K562 (cell line): ENCODE results near the gene CACNA1C. TPM values are rescaled to one million over a fixed set of nuclear protein-coding genes. Genes with fewer than 3 reads are reported as not detected.

Experiments used
- ATAC-seq: fragments of 200-7000 bp; cut with Tn5 transposase; 3 replicates; pipeline ENCODE4 v1.9.1; 2020; ENCODE audit warnings: moderate library complexity
- BruUV-seq: library from RNA; stranded (reverse); fragments of 400-500 nt; replicated peaks from 2 replicates; lab custom pipeline; 2021; lab: Mats Ljungman, UMichigan
- CTCF ChIA-PET: fragments of 300-600 bp; formaldehyde crosslinking; extraction: SDS; loops from one replicate; lab custom pipeline; 2021; ENCODE audit warnings: low intra/inter-chr PET ratio; lab: Yijun Ruan, JAX
- POLR2A ChIA-PET: fragments of 300-600, 350-650 bp; sonication (Branson Sonifier 250); formaldehyde crosslinking; extraction: SDS; loops from one replicate; lab custom pipeline; 2021; ENCODE audit warnings: antibody characterized with exemption, inconsistent platforms; lab: Yijun Ruan, JAX
- DNase-seq, 4 experiments: peaks; one replicate each; pipeline versions ENCODE4 v3.0.0 to v3.0.0-alpha.2; 2011 to 2018; ENCODE audit warnings: low spot score in 3 of 4, mixed read lengths in 3 of 4; ENCODE audit errors: extremely low read depth in 1 of 4
- FAIRE-seq: peaks from 2 replicates; lab custom pipeline; 2011; peaks lifted over from hg19 to GRCh38; lab: Jason Lieb, UNC
- H2AFZ ChIP-seq: 2 replicates; pipeline ENCODE4 v1.6.0; 2011; ENCODE audit warnings: low read depth, low read length, control low read depth, inconsistent platforms
- H3K27ac ChIP-seq: fragments of 200-600 bp; 3 replicates; pipeline ENCODE4 v1.8.0; 2011; ENCODE audit warnings: low read depth, mild to moderate bottlenecking, control low read depth, inconsistent platforms, low read length, moderate library complexity, mixed read lengths; ENCODE audit errors: extremely low read depth
- H3K27me3 ChIP-seq, 2 experiments: fragments of 300-600 bp in 1 of 2; 2 replicates in 1 of 2; 3 replicates in 1 of 2; pipeline versions ENCODE4 v1.6.0 to v1.8.0; 2011; ENCODE audit warnings: inconsistent platforms in 2 of 2, low read length in 2 of 2, mild to moderate bottlenecking in 1 of 2, mixed read lengths in 1 of 2, moderate library complexity in 1 of 2; ENCODE audit not compliant: control insufficient read depth in 2 of 2, insufficient read depth in 2 of 2
- H3K36me3 ChIP-seq: fragments of 300-600 bp; 3 replicates; pipeline ENCODE4 v1.8.0; 2011; ENCODE audit warnings: mild to moderate bottlenecking, low read length, inconsistent platforms; ENCODE audit not compliant: control insufficient read depth, insufficient read depth
- H3K4me1 ChIP-seq, 2 experiments: fragments of 200-600 bp in 1 of 2; replicated peaks in 1 of 2; 2 replicates in 1 of 2; 3 replicates in 1 of 2; pipeline versions ENCODE4 v1.5.1 to v1.8.0; 2011; ENCODE audit warnings: inconsistent platforms in 2 of 2, low read length in 2 of 2, mild to moderate bottlenecking in 1 of 2, mixed read lengths in 1 of 2, moderate library complexity in 1 of 2; ENCODE audit not compliant: control insufficient read depth in 2 of 2, insufficient read depth in 2 of 2
- H3K4me2 ChIP-seq: 2 replicates; pipeline ENCODE4 v1.6.1; 2011; ENCODE audit warnings: low read length, control low read depth, inconsistent platforms, mixed read lengths; ENCODE audit not compliant: insufficient read depth
- H3K4me3 ChIP-seq: fragments of 200-600 bp; sonication (generic), shearing (Covaris generic); 2 replicates; pipeline ENCODE4 v1.5.1; 2016; ENCODE audit warnings: control low read depth, inconsistent platforms
- H3K79me2 ChIP-seq: fragments of 200-600 bp; 3 replicates; pipeline ENCODE4 v1.8.0; 2011; ENCODE audit warnings: low read length, inconsistent platforms; ENCODE audit not compliant: control insufficient read depth, insufficient read depth
- H3K9ac ChIP-seq, 2 experiments: 2 replicates each; pipeline versions ENCODE4 v1.6.0 to v1.6.1; 2011; ENCODE audit warnings: low read depth in 2 of 2, low read length in 2 of 2, control low read depth in 1 of 2, inconsistent platforms in 1 of 2, mild to moderate bottlenecking in 1 of 2, mixed read lengths in 1 of 2; ENCODE audit not compliant: insufficient read depth in 1 of 2
- H3K9me1 ChIP-seq: one replicate; pipeline ENCODE4 v1.6.0; 2011; ENCODE audit warnings: inconsistent platforms, mild to moderate bottlenecking, low read length, moderate library complexity; ENCODE audit not compliant: control insufficient read depth, insufficient read depth
- H3K9me3 ChIP-seq: replicated peaks from 2 replicates; pipeline ENCODE4 v1.5.1; 2011; ENCODE audit warnings: low read depth, low read length, inconsistent platforms; ENCODE audit not compliant: control insufficient read depth, insufficient read depth
- H4K20me1 ChIP-seq: replicated peaks from 2 replicates; pipeline ENCODE4 v1.6.1; 2011; ENCODE audit warnings: low read length, inconsistent platforms, mixed read lengths; ENCODE audit not compliant: control insufficient read depth, insufficient read depth
- ILK ChIP-seq: fragments of 450-650 bp; IDR thresholded peaks from 2 replicates; pipeline ENCODE4 v1.6.1; 2016; ENCODE audit warnings: missing genetic modification characterization, low read depth, mild to moderate bottlenecking, missing compliant biosample characterization, moderate library complexity, borderline replicate concordance
- KDM4B ChIP-seq, 2 experiments: fragments of 450-650 bp in 1 of 2; sonication (generic) in 1 of 2; IDR thresholded peaks; 2 replicates each; pipeline ENCODE4 v1.6.1; 2016 to 2017; ENCODE audit warnings: borderline replicate concordance in 2 of 2, antibody characterized with exemption in 1 of 2, low read depth in 1 of 2, mild to moderate bottlenecking in 1 of 2
- NCOR1 ChIP-seq: fragments of 450-650 bp; IDR thresholded peaks from 2 replicates; pipeline ENCODE4 v1.6.1; 2016; ENCODE audit warnings: mild to moderate bottlenecking, moderate library complexity
- PML ChIP-seq: IDR thresholded peaks from 2 replicates; pipeline ENCODE4 v1.6.1; 2012; ENCODE audit warnings: low read length, inconsistent platforms
- POU5F1 ChIP-seq: fragments of 150-350 bp; IDR thresholded peaks from 2 replicates; pipeline ENCODE4 v1.6.1; 2014; ENCODE audit warnings: borderline replicate concordance, low read length, low read depth, mild to moderate bottlenecking; ENCODE audit not compliant: partially characterized antibody
- SMARCA5 ChIP-seq: fragments of 450-650 bp; IDR thresholded peaks from 2 replicates; pipeline ENCODE4 v1.6.1; 2016
- WGBS: fragments of 100-300 bp; shearing (Covaris generic); methylation state at CpG from one replicate; pipeline ENCODE4 v1.1.6; 2016; ENCODE audit warnings: low coverage, mixed read lengths; ENCODE audit not compliant: insufficient coverage; ENCODE audit errors: missing lambda C conversion rate; 5-methylcytosine and 5-hydroxymethylcytosine counted together
- in situ Hi-C: fragments of 300-500 bp; cut with MboI; formaldehyde crosslinking; loops from 4 replicates; pipeline ENCODE4 v1.15.0; 2018; ENCODE audit warnings: inconsistent platforms, mixed read lengths
- intact Hi-C: fragments of 100-400 bp; cut with micrococcal nuclease; formaldehyde crosslinking; loops from 2 replicates; pipeline ENCODE4 v1.14.2; 2022
- polyA plus RNA-seq, 8 experiments: library from polyadenylated mRNA; depleted of rRNA in 4 of 8; stranded (reverse) in 5 of 8; unstranded in 3 of 8; fragments of >200 nt; fragmentation: Nextera tagmentation in 2 of 8; fragmentation: Illumina TruSeq in 1 of 8; extraction: Ambion mirVana in 2 of 8; extraction: Trizol in 1 of 8; gene quantifications; 2 replicates each; pipeline versions ENCODE4 v1.2.1 to v1.2.3, GENCODE V29; 2011 to 2014; ENCODE audit warnings: inconsistent platforms in 1 of 8, missing spikeins in 1 of 8
- total RNA-seq, 7 experiments: library from RNA; depleted of rRNA in 6 of 7; stranded (reverse); fragments of >200 nt in 6 of 7; fragmentation: Illumina TruSeq in 2 of 7; extraction: Trizol in 2 of 7; gene quantifications; 2 replicates each; pipeline versions ENCODE4 v1.2.1 to v1.2.3, GENCODE V29; 2011 to 2021; ENCODE audit warnings: low replicate concordance in 1 of 7
- TF ChIP-seq, protein P1 (sequence below): fragments of 450-650 bp; IDR thresholded peaks from one replicate; pipeline ENCODE4 v1.6.1; 2018; ENCODE audit warnings: mild to moderate bottlenecking, moderate library complexity; ENCODE audit not compliant: partially characterized antibody
- TF ChIP-seq, protein P2 (sequence below): fragments of 200-400 bp; formaldehyde crosslinking; IDR thresholded peaks from 2 replicates; pipeline ENCODE4 v1.6.1; 2017; ENCODE audit warnings: mild to moderate bottlenecking, low read depth, low read length, moderate library complexity
- TF ChIP-seq, protein P3 (sequence below): sonication (generic); formaldehyde crosslinking; IDR thresholded peaks from 2 replicates; pipeline ENCODE4 v1.8.0; 2022; ENCODE audit warnings: mild to moderate bottlenecking, low read depth, missing genetic modification reagents

The CACNA1C gene
- total and polyA plus RNA-seq, 9 of the 15 experiments (the other 6 are each of a cell fraction or from before 2014, with no cell fraction given): not detected

DNA sequence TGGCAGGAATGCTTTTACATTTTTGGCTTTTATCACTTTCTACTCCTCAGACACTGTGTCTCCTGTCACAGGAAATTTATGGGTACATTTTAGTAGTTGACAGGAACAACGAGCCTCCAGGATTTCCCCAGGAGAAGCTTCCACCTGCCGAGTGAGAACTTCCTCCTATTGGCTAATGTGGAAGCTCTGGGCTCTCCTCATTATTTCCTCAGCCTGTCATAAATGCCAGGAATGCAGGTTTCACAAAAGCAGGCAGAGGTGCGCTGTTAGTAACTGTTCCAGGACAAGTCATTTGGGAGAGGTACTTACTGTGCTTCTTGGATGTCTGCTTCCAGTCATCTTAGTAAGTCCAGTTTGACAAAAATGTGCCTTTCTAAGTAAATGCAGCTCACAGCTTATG is 29.4 kb upstream of the CACNA1C start:
- FAIRE-seq: no peak

DNA sequence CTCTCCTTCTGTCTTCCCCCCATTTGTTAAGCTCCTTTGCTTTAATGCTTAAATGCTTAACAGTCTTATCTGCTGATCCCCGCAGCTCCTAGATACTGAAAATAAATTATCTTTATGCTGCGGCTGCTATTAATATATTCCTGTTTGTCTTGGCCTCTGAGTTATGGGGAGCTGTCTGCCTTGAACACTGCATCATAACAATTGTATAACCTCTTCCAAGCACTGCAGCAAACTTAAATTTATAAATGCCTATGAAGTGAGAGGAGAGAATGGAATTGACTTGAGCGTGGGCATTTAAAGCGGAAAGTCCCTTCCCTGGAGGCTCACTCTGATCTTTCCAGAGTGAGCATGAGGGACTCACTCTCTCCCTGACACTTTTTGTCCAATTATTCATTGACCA is 25.4 kb upstream of the CACNA1C start:
- Histone ChIP-seq H3K27ac (no peak overlapping the region), H3K4me1 (no peaks in the 10 kb centered on the region; a peak in 1 of 5 replicates), H3K36me3 (no peaks in the 10 kb centered on the region), H3K79me2 (no peaks in the 10 kb centered on the region), H3K4me3 (no peak overlapping the region), H2AFZ (no peak overlapping the region), H3K4me2 (no peak overlapping the region), H4K20me1 (no peaks in the 10 kb centered on the region; the same call in 1 of the 2 replicates), H3K9me1 (no peaks in the 10 kb centered on the region), H3K27me3 (peaks cover 7 to 32% of the 10 kb centered on the region in 2 experiments), H3K9ac (no peak overlapping the region), H3K9me3 (no peaks in the 10 kb centered on the region)
- WGBS: 3% methylated on average over 4 of the region's 4 CpGs
- ChIA-PET POLR2A (interaction anchor here (0.7 kb wide), 1 partner anchor 856 kb away, joined by 3 read pairs; no protein-coding TSS in a partner anchor), CTCF (no interaction called here)
- ATAC-seq (no peak), FAIRE-seq (no peak), DNase-seq (no peak)
- intact Hi-C loops: no loop called here
- no TSS peak for BruUV-seq
- in situ Hi-C loops: no loop called here
- TF ChIP-seq, protein P1, sequence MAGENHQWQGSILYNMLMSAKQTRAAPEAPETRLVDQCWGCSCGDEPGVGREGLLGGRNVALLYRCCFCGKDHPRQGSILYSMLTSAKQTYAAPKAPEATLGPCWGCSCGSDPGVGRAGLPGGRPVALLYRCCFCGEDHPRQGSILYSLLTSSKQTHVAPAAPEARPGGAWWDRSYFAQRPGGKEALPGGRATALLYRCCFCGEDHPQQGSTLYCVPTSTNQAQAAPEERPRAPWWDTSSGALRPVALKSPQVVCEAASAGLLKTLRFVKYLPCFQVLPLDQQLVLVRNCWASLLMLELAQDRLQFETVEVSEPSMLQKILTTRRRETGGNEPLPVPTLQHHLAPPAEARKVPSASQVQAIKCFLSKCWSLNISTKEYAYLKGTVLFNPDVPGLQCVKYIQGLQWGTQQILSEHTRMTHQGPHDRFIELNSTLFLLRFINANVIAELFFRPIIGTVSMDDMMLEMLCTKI: no peak
- TF ChIP-seq NCOR1 (no peak), ILK (no peak), POU5F1 (no peak), KDM4B (IDR thresholded peaks at IDR 0.05; ENCODE audit: borderline replicate concordance in 2 of 2, low read depth in 1 of 2) (no peak), SMARCA5 (no peak)
- TF ChIP-seq, protein P2, sequence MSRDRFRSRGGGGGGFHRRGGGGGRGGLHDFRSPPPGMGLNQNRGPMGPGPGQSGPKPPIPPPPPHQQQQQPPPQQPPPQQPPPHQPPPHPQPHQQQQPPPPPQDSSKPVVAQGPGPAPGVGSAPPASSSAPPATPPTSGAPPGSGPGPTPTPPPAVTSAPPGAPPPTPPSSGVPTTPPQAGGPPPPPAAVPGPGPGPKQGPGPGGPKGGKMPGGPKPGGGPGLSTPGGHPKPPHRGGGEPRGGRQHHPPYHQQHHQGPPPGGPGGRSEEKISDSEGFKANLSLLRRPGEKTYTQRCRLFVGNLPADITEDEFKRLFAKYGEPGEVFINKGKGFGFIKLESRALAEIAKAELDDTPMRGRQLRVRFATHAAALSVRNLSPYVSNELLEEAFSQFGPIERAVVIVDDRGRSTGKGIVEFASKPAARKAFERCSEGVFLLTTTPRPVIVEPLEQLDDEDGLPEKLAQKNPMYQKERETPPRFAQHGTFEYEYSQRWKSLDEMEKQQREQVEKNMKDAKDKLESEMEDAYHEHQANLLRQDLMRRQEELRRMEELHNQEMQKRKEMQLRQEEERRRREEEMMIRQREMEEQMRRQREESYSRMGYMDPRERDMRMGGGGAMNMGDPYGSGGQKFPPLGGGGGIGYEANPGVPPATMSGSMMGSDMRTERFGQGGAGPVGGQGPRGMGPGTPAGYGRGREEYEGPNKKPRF: no peak

More for the DNA sequence above, 29.4 kb upstream of the CACNA1C start:
- Histone ChIP-seq H3K4me2 (no peak overlapping the region), H4K20me1 (no peaks in the 10 kb centered on the region), H3K36me3 (no peaks in the 10 kb centered on the region), H3K9me3 (no peaks in the 10 kb centered on the region), H3K4me3 (no peak overlapping the region), H3K4me1 (no peaks in the 10 kb centered on the region), H3K27me3 (peaks cover 2 to 11% of the 10 kb centered on the region in 2 experiments; a peak in 3 of 5 replicates), H3K9ac (no peak overlapping the region), H2AFZ (no peak overlapping the region), H3K9me1 (no peaks in the 10 kb centered on the region), H3K27ac (no peak overlapping the region), H3K79me2 (no peaks in the 10 kb centered on the region)
- CTCF ChIA-PET: no interaction called here
- WGBS: 0% methylated on average over 3 of the region's 3 CpGs
- in situ Hi-C loops: no loop called here
- POLR2A ChIA-PET: interaction anchor here (0.9 to 1.0 kb wide), 3 partner anchors 8 to 11 kb away, joined by 3 read pairs; no protein-coding TSS in a partner anchor
- intact Hi-C loops: no loop called here
- no peak for TF ChIP-seq PML
- TF ChIP-seq, protein P3, sequence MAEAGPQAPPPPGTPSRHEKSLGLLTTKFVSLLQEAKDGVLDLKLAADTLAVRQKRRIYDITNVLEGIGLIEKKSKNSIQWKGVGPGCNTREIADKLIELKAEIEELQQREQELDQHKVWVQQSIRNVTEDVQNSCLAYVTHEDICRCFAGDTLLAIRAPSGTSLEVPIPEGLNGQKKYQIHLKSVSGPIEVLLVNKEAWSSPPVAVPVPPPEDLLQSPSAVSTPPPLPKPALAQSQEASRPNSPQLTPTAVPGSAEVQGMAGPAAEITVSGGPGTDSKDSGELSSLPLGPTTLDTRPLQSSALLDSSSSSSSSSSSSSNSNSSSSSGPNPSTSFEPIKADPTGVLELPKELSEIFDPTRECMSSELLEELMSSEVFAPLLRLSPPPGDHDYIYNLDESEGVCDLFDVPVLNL (CRISPR knock-in tag): no peak
- DNase-seq (no peak), ATAC-seq (no peak)
- no TSS peak for BruUV-seq
